GM12892 (cell line): ENCODE results near the gene TDP2.

ENCODE experiments used
- POLR2A ChIP-seq: IDR thresholded peaks from 2 replicates; pipeline ENCODE4 v1.6.1; 2011; ENCODE audit warnings: low read depth, low read length, control low read depth
- TAF1 ChIP-seq: IDR thresholded peaks from 2 replicates; pipeline ENCODE4 v1.6.1; 2011; ENCODE audit warnings: low read depth, mild to moderate bottlenecking, control low read depth, low read length, borderline replicate concordance

DNA sequence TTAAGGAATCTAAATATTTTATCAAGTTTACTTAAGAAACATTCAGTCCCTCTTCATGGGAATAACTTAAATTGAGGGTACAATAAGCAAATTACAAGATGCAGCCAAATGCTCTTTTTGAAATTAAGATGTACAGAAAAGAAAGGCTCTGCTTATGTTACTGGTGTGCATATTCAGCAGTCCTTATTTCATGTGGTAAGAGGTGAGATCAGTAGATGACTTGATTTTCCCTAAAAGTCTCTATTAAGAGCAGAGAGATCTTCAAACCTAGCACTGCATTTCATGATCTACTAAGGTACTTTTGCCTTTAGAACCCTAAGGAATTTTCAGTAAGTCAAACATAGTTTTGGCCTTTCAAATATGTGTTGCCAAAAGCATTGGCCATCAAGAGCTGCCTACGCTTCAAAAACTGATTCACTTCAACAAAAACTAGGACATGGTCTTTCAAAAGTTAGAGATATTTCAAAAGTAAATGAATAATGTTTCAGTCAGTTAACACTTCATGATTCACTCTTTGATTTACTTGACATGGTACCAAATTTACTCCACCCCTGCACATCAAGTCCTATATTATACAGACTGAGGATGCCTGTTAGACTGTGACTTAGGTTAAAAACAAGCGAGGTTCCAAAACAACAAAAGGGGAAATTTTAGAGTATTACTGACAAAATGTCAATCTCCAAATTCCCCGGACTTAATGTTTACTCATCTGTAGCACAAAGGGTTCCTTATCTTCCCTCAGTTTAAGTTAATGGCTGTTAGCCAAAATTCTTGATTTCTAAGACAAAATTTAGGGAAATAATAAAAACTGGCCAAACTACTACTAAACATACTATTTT lies 33.0 kb upstream of the TDP2 start:
- no peak for TF ChIP-seq POLR2A
- no peak for TF ChIP-seq TAF1
